GM19372 (cell line): ENCODE measurements around the gene CTSL.

Experiments
- ATAC-seq: cut with Tn5 transposase; IDR thresholded peaks from one replicate; pipeline ENCODE4 v1.9.1; 2021; ENCODE audit warnings: mild to moderate bottlenecking, low read depth, moderate library complexity; ENCODE audit not compliant: unreplicated experiment

CTSL gene

DNA sequence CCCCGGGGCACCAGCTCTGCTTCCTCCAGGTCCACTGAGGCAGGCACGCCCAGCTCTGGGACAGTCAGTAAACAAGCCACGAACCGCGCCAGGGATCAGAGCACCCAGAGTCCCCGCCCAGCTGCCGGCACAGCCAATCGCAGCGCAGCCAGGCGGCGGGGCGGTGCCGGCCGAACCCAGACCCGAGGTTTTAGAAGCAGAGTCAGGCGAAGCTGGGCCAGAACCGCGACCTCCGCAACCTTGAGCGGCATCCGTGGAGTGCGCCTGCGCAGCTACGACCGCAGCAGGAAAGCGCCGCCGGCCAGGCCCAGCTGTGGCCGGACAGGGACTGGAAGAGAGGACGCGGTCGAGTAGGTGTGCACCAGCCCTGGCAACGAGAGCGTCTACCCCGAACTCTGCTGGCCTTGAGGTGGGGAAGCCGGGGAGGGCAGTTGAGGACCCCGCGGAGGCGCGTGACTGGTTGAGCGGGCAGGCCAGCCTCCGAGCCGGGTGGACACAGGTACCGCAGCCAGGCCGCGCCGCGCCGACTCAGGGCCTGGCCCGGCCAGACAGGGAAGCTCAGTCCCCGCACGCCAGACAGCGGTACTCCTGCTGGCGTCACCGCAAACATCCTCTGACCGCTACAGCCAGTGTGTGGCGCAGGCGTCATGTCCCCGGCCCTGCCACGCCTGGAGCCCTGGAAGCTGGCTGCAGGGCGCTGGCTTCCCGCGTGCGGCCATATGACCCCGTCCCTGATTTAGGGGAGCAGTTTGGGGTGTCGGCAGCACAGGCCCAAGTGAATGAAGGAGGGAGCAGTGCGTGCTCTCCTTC, at the start of gene CTSL:
CTSL (plus strand) TSS at position 220 of the 810 bp plus-strand sequence. CDS start 1,485 bp downstream, outside the sequence.
- no peak for ATAC-seq

DNA sequence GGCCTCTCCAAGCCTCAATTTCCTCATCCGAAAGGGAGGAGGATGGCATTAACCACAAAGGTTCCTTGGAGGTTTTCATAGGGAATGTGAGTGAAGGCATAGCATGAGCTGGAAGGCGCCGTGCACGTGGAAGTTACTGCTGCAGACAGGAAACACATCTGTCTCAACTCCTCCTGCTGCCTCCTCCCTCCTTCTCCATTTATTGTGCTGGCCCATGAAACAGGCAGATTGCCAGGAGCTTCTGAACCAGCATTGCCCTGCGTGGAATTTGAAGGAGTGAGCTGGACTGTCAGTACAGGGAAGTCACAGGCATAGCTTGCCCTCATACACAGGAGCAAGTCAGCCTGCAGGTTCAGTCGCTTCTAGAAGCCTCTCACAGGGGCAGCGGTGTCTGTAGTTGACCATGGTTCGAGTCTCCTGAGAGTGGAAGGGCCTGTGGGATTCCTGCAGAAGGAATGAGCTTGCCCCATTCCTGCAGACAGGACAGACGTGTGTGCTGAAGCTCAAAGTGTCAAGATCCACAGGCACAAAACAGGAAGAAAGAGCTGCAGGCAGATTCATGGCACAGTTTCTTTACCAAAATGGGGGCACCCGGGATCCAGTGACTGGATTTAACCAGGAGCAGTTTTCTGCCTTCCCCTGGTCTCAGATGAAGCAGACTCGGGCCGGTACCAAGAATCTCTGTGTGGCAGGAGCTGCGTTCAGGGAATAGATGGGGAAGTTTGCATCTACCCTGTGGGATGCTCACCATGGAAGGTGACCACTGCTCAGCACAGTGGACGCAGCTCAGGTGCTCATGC, 48.7 kb upstream of the CTSL start:
- ATAC-seq, result no peak

DNA sequence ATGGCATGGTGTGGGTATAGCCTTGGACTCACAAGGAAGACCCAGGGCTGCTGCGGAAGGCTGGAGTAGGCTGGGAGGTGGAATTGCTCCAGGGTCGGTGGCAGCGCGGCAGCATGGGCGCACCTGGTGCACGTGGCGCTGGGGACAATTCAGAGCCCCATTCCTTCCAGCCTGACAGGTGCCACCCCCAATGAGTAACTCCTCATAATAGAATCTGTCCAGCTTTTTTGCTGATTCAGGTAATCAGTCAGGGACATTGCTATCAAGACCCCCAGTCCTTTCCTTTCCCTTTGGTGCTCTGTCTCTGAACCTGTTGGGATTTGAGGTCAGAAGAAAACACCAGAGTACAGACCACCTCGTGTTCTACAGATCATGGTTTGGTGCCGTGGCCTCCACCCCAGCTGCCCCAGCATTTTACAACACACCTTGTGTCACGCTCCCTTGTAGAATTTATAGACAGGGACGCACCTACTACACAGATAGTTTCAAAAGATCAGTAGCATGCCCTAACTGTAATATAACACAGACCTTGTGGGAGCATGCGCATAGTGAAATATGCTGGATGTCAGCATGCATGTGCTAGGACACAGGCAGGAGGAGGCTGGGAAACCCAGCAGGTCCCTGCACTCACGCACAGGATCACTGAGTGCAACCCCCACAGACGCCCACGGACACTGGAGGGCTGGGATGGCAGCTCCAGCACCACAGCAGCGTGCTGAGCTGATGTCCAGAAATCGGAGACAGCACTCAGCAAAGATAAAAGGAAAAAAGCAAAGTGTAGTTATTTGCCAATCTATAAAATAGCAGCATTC, 47.9 kb upstream of the CTSL start:
- no peak for ATAC-seq

DNA sequence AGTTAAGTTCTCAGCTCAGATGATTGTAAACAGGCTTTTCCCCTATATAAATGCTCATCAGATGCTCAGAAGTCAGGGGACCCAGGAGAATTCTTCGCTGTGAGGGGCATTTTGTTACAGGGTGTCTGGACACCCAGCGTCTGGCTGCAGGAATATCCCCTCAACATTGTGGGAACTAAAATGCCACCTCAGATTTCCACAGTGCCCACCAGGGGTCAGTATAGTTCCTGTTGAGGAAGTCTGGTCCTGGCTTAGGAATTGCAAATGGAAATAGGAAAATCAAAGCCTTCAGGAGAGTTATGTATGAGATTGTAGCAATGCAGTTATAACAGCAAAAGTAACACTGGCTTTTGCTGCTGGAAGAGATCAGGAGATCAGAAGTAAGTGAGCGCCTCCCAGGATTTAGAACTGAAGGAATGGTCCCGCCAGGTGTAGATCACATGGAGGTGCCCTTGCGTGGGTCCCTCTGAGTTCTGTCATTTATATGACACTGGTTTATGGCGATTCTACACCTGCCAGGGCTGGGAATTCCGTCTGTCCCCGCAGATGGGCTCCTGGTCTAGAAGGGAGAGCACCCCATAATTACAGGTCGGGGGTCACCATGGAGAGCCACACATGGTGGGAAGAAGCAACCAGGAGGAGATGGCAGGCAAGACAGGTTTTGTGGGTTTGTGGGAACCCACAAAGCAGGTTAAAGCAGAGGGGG, 47.1 kb upstream of the CTSL start:
- no peak for ATAC-seq

DNA sequence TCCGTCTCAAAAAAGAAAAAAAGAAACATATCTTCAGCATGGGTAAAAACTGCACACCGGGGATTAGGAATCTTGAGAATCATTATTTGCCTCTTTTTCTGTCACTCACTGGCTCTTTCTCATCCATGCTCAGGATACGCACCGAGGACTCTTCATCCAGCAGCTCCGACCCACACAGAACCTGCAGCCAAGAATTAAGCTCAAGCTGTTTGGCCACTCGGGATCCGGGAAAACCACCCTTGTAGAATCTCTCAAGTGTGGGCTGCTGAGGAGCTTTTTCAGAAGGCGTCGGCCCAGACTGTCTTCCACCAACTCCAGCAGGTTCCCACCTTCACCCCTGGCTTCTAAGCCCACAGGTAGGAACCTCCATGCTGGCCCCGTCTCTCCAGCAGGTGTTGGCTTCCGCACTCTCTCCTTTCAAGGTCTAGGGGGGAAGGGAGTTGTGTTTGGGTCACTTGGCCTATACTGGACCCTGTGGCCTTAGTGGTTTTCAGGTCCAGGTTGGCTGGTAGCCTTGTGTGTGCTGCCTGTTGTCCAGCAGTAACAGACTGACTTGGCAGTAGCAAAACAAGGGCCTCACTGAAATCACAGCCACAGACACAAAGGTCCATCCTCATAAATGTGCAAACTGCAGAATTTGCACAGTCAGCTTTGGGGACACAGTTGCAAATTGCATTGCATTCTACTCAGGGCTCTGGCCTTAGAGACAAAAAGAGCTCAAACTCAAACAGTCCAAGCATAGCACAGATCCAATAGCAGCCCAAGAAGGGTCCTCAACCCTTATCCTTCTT, 44.5 kb upstream of the CTSL start:
- ATAC-seq, result no peak

DNA sequence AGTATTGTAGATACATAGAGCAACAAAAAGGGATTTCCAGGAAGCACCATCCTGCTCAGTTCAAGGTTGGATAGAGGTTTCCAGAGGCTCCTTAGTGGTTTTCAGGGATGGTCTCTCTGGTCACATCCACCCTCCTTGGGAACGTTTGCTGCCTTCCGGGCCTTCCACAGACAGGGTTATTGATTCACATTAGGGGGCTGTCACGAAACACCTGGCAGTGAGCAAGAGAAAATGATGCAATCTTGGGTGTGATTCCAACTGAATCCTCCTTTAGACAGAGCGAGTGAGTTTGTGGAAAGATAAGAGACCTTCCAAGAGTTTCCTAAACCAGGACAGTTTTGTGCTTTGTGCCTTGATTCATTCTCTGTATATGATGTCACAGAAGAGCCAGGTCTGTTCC, 43.8 kb upstream of the CTSL start:
- no peak for ATAC-seq

DNA sequence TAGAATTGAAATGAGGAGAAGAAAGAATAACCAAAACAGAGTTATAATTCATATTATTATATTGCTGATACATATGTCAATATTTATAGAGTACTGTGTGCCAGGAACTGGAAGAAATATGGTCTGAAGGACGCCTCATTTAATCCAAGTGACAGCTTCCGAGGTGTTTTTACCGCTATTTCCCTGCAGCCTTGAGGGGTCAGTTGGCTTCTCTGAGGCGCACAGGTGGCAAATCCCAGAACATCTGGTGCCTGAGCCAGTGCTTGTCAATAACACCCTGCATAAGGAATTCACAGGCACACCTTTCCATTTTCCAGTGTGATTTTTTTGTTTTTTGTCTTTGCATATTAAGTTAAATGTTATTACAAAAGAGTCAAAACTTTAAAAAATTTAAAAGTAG, 43.3 kb upstream of the CTSL start:
- no peak for ATAC-seq

DNA sequence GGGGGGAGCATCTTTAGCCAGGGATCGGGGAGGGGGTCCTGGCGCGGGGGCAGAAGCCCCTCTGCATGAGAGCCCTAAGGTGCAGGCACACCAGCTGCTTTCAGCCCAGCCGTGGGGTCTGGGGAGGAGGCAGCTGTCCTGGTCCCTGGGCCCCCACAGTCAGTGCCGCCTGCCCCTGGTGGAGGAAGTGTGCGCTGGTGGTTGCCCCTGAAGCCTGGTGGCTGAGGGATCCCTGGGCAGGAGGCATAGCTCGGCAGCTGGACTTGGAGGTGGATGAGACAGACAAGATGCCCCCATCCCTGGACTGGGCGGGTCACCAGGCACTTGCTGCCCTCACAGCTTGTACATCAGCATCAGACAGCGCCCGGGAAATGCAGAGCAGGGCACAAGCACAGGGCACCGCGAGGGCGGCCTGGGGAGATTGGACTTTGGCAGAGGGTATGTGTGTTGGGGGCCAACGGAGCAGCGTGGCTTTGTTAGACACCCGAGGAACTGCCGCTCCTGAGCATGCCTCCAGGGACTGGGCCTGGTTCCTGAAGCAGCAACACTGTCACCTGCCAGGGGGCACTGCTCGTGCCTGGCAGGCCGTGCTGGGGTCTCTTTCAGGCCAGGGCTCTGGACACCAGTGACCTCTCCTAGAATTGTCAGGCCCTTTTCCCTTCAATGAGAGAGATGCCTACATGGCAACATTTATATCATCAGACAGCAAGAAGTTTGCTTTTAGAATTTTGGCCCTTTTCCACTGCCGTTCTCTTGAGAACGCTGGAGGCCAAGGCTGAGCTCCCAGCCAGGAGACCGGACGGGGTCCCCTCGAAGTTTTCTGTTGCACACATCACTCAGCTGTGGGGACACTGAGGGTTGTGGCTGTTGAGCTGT, 41.9 kb upstream of the CTSL start:
- ATAC-seq, result no peak

DNA sequence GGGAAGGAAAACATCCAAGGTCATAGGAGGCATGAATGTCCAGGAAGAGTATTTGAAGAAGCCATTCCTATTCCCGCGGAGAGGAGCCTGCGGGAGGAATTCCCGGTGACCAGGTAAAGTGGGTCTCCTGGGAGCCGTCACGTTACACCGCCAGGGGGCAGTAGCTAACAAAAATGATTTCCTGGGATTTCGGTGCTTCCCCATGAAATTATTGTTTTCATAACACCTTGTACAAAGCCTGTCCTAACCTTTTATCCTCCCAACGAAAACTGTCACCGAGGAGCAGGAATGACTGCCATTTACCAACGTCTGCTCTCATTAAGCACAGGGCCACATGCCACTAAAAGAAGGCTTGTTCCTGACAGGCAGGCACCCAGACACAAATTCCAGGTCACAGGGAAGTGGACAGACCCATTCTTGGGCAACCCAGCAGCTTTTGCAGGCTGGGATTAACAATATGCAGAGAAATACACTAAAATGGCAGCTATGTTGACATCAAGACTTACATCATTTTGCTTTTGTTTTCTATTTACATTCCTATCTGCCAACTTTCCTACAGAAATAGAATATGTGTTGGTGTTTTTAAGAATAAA, 41.2 kb upstream of the CTSL start:
- no peak for ATAC-seq

DNA sequence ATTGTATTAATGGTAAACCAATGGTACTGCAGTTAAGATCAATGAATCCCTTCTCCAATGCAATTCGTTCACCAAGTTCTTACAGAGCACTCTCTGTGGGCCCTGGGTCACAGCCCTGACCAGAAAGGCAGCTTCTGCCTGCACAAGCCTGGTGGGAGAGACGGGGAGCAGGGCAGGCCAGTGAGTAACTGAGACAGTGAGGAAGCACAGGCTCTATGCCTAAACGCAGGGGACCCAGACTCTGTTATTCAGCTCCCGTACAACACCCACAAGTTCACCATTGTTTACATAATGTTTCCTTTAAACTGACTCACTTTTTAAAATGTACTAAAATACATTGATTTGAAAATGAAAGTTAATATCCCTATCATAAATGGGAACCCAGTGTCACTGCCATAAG, 40.5 kb upstream of the CTSL start:
- ATAC-seq, result no peak

DNA sequence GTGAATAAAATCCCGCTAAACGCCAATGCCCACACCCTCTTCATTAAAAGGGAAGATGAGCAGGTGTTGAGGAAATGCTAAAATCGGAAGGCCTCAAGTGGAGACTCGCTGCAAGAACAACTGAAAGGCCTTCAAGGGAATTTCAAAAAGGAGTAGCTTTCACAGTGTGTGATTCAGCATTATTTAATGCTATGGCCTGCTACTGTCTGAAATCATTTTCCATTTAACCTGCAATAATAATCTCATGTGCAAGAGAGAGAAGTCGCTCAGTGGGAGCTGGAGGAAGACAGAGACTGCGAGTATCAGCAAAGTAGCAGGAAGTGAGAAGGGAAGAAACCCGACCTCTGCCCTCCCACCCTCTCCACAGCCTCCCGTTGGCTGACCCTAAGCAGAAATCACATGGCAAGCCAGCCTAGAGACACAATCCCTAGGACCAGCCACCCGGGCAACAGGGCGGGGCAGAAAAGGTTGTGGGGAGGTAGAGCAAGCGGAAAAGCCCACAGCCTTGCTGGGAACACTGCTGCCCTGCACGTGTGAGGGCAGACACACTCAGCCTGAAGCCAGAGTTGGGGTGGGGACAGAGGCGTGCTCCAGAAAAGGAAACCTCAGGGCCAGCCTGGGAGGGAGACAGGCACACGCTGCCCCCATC, 39.9 kb upstream of the CTSL start:
- no peak for ATAC-seq

DNA sequence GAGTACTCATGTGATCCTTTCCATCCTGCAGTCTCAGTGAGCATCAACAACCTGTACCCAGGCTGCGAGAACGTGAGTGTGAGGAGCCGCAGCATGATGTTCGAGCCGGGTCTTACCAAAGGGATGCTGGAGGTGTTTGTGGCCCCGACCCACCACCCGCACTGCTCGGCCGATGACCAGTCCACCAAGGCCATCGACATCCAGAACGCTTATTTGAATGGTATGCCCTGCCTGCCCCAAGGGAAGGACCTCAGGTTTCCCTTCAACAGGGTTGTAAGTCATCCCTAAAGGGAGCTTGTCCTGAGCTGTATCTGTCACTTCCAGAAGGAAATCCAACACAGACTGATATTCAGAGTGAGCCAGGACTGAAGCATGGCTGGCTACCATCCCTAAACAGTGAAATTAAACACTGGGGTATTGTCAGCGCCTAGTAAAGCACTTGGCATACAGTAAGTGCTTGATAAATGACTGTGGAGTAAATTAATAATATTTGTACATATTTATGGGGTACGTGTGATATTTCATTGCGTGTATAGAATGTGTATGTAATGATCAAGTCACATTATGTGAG, 39.3 kb upstream of the CTSL start:
- no peak for ATAC-seq

DNA sequence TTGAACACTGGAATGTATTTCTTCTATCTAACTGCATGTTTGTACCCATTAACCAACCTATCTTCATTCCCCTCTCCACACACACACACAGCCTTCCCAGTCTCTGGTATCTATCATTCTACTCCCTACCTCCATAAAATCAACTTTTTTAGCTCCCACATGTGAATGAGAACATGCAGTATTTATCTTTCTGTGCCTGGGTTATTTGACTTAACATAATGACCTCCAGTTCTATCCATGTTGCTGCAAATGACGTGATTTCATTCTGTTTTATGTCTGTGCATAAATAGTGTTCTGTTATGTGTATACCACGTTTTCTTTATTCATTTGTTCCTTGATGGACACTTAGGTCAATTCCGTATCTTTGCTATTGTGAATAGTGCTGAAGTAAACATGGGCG, 38.7 kb upstream of the CTSL start:
- ATAC-seq, result no peak

DNA sequence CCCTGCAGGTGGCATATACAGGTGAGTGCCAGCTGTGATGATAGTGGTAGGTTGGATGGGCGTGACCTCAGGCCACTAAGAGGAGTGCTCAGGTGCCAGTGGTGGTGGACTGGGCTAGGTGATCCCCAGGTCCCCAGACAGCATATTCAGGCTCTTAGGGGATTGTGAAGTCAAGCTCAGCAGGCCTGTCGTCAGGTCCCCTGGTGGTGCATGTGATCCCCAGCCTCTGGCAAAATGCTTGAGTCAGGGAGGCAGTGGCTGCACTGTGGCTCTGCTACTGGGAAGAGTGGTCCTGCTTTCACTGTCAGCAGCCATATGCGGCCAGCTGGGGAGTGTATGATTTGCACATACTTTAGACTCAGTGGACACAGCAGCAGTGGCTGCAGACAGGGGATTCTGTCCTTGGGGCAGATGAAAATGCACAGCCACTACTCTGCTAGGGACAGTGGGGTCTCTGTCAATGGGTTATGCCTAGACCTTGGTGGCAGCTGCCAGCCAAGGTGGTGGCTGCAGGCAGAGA, 31.6 kb upstream of the CTSL start:
- ATAC-seq, result no peak

DNA sequence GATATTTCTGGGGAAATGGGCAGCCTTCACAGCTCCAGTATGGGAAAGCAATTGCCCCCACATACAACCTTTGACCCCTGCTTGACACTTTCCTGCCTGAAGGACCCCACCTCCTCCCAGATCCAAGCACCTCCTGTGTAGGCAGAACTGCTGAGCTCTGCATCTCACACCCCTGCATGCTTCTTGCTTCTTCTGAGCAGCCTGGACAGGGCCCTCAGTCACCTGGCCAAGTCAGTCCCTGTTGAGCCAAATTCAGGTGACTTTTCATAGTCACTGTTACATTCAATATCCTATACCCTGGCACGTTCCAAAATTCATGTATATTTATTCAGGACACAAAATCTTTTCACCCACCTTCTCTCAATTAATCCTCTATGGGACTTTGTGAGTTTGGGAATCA, 30.4 kb upstream of the CTSL start:
- ATAC-seq, result no peak

DNA sequence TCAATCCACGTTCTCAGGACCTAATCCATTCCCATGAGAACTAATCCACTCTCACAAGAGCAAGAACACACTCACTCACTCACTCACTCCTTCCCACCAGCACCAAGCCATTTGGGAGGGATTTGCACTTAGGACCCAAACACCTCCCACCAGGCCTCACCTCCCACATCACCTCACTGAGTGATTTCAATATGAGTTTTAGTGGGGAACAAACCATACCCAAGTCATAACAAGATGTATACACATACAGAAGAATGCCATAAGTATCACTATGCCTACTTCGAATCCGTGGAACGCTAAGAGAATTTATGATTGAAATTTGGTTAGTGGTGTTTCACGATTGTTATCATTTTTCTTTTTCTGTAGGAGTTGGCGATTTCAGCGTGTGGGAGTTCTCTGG, 29.3 kb upstream of the CTSL start:
- no peak for ATAC-seq

DNA sequence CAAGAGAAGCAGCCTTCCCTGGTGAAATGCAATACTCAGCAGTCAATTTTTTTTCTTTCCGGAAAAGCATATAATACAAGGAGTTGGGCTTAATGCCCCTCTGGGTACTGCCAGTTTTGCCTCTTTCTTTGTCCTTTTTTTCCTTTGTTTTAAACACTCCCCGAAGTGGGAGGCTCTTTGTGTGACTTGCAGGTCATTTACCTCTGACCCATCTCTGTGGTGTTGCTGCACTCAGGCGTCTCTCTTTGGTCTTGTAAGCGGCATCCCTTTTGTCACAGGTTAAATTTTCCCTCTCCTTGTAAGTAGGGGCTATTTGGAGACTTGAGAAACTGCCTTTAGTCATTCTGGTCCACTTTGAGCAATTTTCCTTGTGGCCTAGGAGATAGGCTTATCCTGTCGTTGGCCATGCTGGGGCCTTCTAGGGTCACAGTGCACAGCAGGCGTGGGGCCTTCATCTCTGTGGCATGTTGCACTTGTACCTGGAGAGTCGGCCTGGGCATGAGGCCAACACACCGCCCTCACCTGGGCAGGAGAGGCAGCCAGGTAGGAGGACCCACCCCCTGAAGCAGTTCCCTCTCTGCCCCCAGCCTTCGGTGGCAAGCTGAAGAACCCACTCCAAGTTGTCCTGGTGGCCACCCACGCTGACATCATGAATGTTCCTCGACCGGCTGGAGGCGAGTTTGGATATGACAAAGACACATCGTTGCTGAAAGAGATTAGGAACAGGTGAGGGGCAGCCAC, 27.7 kb upstream of the CTSL start:
- ATAC-seq, result no peak
